ENCODE measurements around the gene GIMAP8.
"Not testable (repeated sequence)": the region's sequence is repeated elsewhere in the genome, so short reads cannot be mapped to it uniquely, and the experiment has no call there.

GRCh38 chr7:150493442-150493841 lies 43.0 kb downstream of the GIMAP8 start:
- TF ChIP-seq CTCF, POLR2A (IDR thresholded peaks at IDR 0.05): not testable (repeated sequence)
